ENCODE measurements around the gene PDZRN4.

GRCh38 chr12:41140117-41140516 lies 48.0 kb upstream of the PDZRN4 start:
- TF ChIP-seq CTCF (IDR thresholded peaks at IDR 0.05) (no peak), POLR2A (IDR thresholded peaks at IDR 0.05) (no peak)
